CD14-positive monocyte (primary cell): ENCODE data around the gene TSHZ1. TPM values are rescaled to one million over a fixed set of nuclear protein-coding genes. Genes with fewer than 3 reads are reported as not detected.

Experiments used
- DNase-seq, 3 donors: peaks; one replicate each; pipeline ENCODE4 v3.0.0-alpha.2; 2011 to 2022
- H2AFZ ChIP-seq: 2 replicates; pipeline ENCODE4 v1.6.0; 2012; ENCODE audit warnings: mild to moderate bottlenecking, low read depth, low read length, inconsistent platforms; ENCODE audit not compliant: insufficient read depth, poor library complexity, severe bottlenecking
- H3K27ac ChIP-seq, 2 donors: 1 replicate in 1 of 2; 2 replicates in 1 of 2; pipeline ENCODE4 v1.5.1; 2012 to 2013; ENCODE audit warnings: low read length in 2 of 2, control low read depth in 1 of 2, inconsistent platforms in 1 of 2, low read depth in 1 of 2, mild to moderate bottlenecking in 1 of 2
- H3K27me3 ChIP-seq, 2 donors: one replicate each; pipeline versions ENCODE4 v1.6.0 to v1.6.1; 2011 to 2013; ENCODE audit warnings: low read length in 2 of 2; ENCODE audit not compliant: control insufficient read depth in 2 of 2, insufficient read depth in 2 of 2
- H3K36me3 ChIP-seq, 2 donors: replicated peaks in 1 of 2; 1 replicate in 1 of 2; 2 replicates in 1 of 2; pipeline versions ENCODE4 v1.5.1 to v1.6.1; 2012 to 2013; ENCODE audit warnings: low read length in 2 of 2, control low read depth in 1 of 2, inconsistent platforms in 1 of 2, mild to moderate bottlenecking in 1 of 2; ENCODE audit not compliant: insufficient read depth in 2 of 2, control insufficient read depth in 1 of 2
- H3K4me1 ChIP-seq, 2 donors: 1 replicate in 1 of 2; 2 replicates in 1 of 2; pipeline versions ENCODE4 v1.5.1 to v1.6.1; 2012 to 2013; ENCODE audit warnings: low read length in 2 of 2, control low read depth in 1 of 2, inconsistent platforms in 1 of 2, mild to moderate bottlenecking in 1 of 2, moderate library complexity in 1 of 2; ENCODE audit not compliant: insufficient read depth in 2 of 2, control insufficient read depth in 1 of 2
- H3K4me2 ChIP-seq: replicated peaks from 2 replicates; pipeline ENCODE3; 2012; ENCODE audit warnings: low read length, moderate library complexity, mild to moderate bottlenecking; ENCODE audit not compliant: poor library complexity, severe bottlenecking; ENCODE audit errors: extremely low read depth
- H3K4me3 ChIP-seq, 3 experiments: fragments of 200-600 bp in 1 of 3; sonication (generic) in 1 of 3; replicated peaks in 1 of 3; 1 replicate in 2 of 3; 2 replicates in 1 of 3; pipeline ENCODE4 v1.5.1; 2011 to 2013; ENCODE audit warnings: low read length in 3 of 3, mild to moderate bottlenecking in 3 of 3, control low read depth in 2 of 3, low read depth in 2 of 3, inconsistent platforms in 1 of 3, moderate library complexity in 1 of 3
- H3K79me2 ChIP-seq: 2 replicates; pipeline ENCODE4 v1.6.0; 2012; ENCODE audit warnings: mild to moderate bottlenecking, control low read depth, inconsistent platforms, low read length, moderate library complexity; ENCODE audit not compliant: insufficient read depth
- H3K9ac ChIP-seq: 2 replicates; pipeline ENCODE4 v1.6.0; 2017; ENCODE audit warnings: low read length, mild to moderate bottlenecking; ENCODE audit not compliant: insufficient read depth, poor library complexity, severe bottlenecking
- H3K9me3 ChIP-seq, 2 donors: replicated peaks in 1 of 2; 1 replicate in 1 of 2; 2 replicates in 1 of 2; pipeline versions ENCODE4 v1.5.1 to v1.6.1; 2012 to 2013; ENCODE audit warnings: low read length in 2 of 2, control low read depth in 1 of 2; ENCODE audit not compliant: control insufficient read depth in 1 of 2, insufficient read depth in 1 of 2
- H4K20me1 ChIP-seq: 2 replicates; pipeline ENCODE4 v1.6.0; 2012; ENCODE audit warnings: mild to moderate bottlenecking, low read length, control low read depth, moderate library complexity; ENCODE audit not compliant: insufficient read depth
- H3K27ac Mint-ChIP-seq, 7 donors: one replicate each; pipeline ENCODE4 v1.8.0; 2020; ENCODE audit warnings: mild to moderate bottlenecking in 7 of 7, mixed read lengths in 7 of 7, moderate library complexity in 6 of 7, inconsistent platforms in 2 of 7
- H3K27me3 Mint-ChIP-seq, 3 donors: one replicate each; pipeline ENCODE4 v1.8.0; 2021 to 2022; ENCODE audit warnings: low read depth in 3 of 3, mild to moderate bottlenecking in 3 of 3, mixed read lengths in 3 of 3, moderate library complexity in 3 of 3, inconsistent platforms in 1 of 3
- H3K36me3 Mint-ChIP-seq, 2 donors: one replicate each; pipeline ENCODE4 v1.8.0; 2020; ENCODE audit warnings: mixed read lengths in 2 of 2, inconsistent platforms in 1 of 2, mild to moderate bottlenecking in 1 of 2
- H3K4me1 Mint-ChIP-seq: one replicate; pipeline ENCODE4 v1.8.0; 2020; ENCODE audit warnings: mild to moderate bottlenecking, mixed read lengths
- H3K4me3 Mint-ChIP-seq, 2 donors: one replicate each; pipeline ENCODE4 v1.8.0; 2020; ENCODE audit warnings: mild to moderate bottlenecking in 2 of 2, mixed read lengths in 2 of 2, moderate library complexity in 1 of 2
- H3K9me3 Mint-ChIP-seq, 7 donors: one replicate each; pipeline ENCODE4 v1.8.0; 2020 to 2022; ENCODE audit warnings: mixed read lengths in 7 of 7, mild to moderate bottlenecking in 6 of 7, moderate library complexity in 6 of 7, inconsistent platforms in 2 of 7
- WGBS: methylation state at CpG from one replicate; pipeline ENCODE4 v1.1.5; 2013; ENCODE audit warnings: missing lambda C conversion rate; ENCODE audit not compliant: insufficient coverage; 5-methylcytosine and 5-hydroxymethylcytosine counted together
- intact Hi-C, 2 donors: fragments of 100-400 bp; cut with micrococcal nuclease; formaldehyde crosslinking; loops; one replicate each; pipeline versions ENCODE4 v1.15.0 to v1.15.1; 2023
- polyA plus RNA-seq, 3 donors: library from polyadenylated mRNA; depleted of rRNA in 1 of 3; unstranded in 2 of 3; stranded (reverse) in 1 of 3; fragments of 300-500 nt in 2 of 3; fragments of >200 nt in 1 of 3; fragmentation: Illumina TruSeq in 2 of 3; gene quantifications; 1 replicate in 2 of 3; 2 replicates in 1 of 3; pipeline ENCODE4 v1.2.3, GENCODE V29; 2012 to 2021
- TF ChIP-seq, protein P1 (sequence below): fragments of 200-600 bp; IDR thresholded peaks from one replicate; pipeline ENCODE4 v1.8.0; 2022; ENCODE audit warnings: antibody characterized with exemption, mild to moderate bottlenecking

The TSHZ1 gene
- polyA plus RNA-seq, 3 donors = 0.76 to 3.3 (median 1.4) TPM

DNA sequence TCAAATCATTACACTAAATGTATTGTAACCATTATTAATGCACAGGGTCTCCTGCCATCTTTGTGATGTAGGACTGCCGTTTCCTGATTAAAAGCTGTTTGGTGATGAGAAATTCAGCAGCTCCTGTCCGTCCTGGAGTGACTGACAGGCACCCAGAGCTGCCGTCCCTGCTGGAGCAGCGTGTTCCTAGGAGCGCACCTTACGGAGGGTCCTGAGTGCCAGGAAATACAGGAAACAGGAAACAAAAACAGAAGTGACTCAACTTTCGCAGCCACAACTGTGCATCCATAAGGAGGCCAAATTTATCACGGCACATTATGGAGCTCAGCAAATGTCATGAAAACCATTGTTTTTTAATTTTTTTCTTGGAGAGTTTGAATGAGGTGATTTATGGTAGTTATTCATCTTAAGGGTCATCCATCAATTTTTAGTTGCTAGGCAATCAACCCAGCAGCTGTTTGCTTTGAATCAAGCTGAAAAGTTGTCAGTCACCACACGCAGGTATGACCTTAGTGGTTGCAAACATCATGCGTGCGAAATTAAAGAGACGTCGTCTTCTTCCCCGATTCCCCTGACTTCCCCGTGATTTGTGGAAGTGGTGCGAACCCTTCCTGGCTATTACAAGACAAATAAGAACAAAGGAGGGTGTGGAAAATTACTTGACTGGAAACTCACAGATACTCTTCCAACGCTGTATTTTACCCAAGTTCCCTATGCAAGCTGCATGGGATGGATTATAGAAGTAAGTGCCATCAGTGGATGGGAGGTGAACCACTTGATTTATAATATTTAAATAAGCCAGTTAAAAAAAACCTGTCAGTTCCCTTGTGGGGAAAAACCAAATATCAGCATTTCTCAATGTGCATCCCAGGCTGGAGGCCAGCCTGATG, 19.8 kb downstream of the TSHZ1 start:
- Histone ChIP-seq H3K4me3 (no peak overlapping the region), H3K9ac (no peak overlapping the region), H3K36me3 (no peaks in the 10 kb centered on the region), H3K79me2 (peaks cover 15% of the 10 kb centered on the region), H3K4me1 (peaks cover 5 to 25% of the 10 kb centered on the region in 2 donors), H3K4me2 (no peak overlapping the region), H3K27me3 (no peaks in the 10 kb centered on the region), H2AFZ (no peak overlapping the region), H3K9me3 (no peaks in the 10 kb centered on the region), H3K27ac (no peak overlapping the region), H4K20me1 (peaks cover 68% of the 10 kb centered on the region)
- Mint-ChIP-seq H3K27ac (no peak overlapping the region), H3K36me3 (peaks cover 11 to 15% of the 10 kb centered on the region in 2 donors), H3K9me3 (no peaks in the 10 kb centered on the region), H3K4me3 (no peak overlapping the region), H3K4me1 (peaks cover 26% of the 10 kb centered on the region), H3K27me3 (peaks cover 1 to 7% (median 3%) of the 10 kb centered on the region in 3 donors)
- TF ChIP-seq, protein P1, sequence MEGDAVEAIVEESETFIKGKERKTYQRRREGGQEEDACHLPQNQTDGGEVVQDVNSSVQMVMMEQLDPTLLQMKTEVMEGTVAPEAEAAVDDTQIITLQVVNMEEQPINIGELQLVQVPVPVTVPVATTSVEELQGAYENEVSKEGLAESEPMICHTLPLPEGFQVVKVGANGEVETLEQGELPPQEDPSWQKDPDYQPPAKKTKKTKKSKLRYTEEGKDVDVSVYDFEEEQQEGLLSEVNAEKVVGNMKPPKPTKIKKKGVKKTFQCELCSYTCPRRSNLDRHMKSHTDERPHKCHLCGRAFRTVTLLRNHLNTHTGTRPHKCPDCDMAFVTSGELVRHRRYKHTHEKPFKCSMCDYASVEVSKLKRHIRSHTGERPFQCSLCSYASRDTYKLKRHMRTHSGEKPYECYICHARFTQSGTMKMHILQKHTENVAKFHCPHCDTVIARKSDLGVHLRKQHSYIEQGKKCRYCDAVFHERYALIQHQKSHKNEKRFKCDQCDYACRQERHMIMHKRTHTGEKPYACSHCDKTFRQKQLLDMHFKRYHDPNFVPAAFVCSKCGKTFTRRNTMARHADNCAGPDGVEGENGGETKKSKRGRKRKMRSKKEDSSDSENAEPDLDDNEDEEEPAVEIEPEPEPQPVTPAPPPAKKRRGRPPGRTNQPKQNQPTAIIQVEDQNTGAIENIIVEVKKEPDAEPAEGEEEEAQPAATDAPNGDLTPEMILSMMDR = no peak
- intact Hi-C loops = no loop called here
- no peak for DNase-seq
- WGBS = 47% methylated on average over 8 of the region's 17 CpGs

DNA sequence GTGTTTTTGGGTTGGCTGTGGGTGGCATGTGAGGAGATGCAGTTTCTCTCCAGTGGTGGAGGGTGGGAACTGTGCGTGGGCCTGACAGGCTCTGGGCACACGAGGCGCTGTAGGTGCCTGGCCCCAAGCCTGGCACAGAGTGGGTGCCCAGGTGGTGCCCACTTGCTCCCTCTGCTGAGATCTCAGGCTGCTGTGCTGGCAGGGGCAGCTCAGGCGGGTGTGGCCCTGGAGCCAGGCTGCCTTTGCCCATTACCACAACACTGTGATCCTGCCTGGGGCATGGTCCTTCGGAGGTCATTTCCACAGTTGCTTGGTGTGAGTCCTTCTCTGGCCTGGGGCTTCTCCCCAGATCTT, 20.4 kb downstream of the TSHZ1 start:
- H3K9me3 Mint-ChIP-seq = no peaks in the 10 kb centered on the region
- peaks cover 31% of the 10 kb centered on the region for H3K4me1 Mint-ChIP-seq
- no peaks in the 10 kb centered on the region for H3K9me3 ChIP-seq
- no peak overlapping the region for H3K4me2 ChIP-seq
- H3K27me3 ChIP-seq = no peaks in the 10 kb centered on the region
- H3K27ac ChIP-seq = no peak overlapping the region
- peaks cover 1 to 7% (median 5%) of the 10 kb centered on the region in 3 donors for H3K27me3 Mint-ChIP-seq
- no peak for DNase-seq
- peaks cover 9 to 30% of the 10 kb centered on the region in 2 donors for H3K4me1 ChIP-seq
- intact Hi-C loops = no loop called here
- no peaks in the 10 kb centered on the region for H3K36me3 ChIP-seq
- no peak overlapping the region for H3K27ac Mint-ChIP-seq
- peaks cover 72% of the 10 kb centered on the region for H4K20me1 ChIP-seq
- 96% methylated on average over 4 of the region's 5 CpGs for WGBS
- no peak overlapping the region for H2AFZ ChIP-seq
- no peak overlapping the region for H3K4me3 Mint-ChIP-seq
- peaks cover 10 to 14% of the 10 kb centered on the region in 2 donors for H3K36me3 Mint-ChIP-seq
- no peak overlapping the region for H3K9ac ChIP-seq
- TF ChIP-seq, protein P1 = no peak
- no peak overlapping the region for H3K4me3 ChIP-seq
- peaks cover 11% of the 10 kb centered on the region for H3K79me2 ChIP-seq
